Middle frontal gyrus (tissue), 1 donor: Measurements from ENCODE around the gene DIAPH1.

Experiments used
- DNase-seq: peaks from one replicate; pipeline ENCODE4 v3.0.0-alpha.2; 2015; ENCODE audit warnings: low spot score; ENCODE audit errors: extremely low spot score

Gene DIAPH1

DNA sequence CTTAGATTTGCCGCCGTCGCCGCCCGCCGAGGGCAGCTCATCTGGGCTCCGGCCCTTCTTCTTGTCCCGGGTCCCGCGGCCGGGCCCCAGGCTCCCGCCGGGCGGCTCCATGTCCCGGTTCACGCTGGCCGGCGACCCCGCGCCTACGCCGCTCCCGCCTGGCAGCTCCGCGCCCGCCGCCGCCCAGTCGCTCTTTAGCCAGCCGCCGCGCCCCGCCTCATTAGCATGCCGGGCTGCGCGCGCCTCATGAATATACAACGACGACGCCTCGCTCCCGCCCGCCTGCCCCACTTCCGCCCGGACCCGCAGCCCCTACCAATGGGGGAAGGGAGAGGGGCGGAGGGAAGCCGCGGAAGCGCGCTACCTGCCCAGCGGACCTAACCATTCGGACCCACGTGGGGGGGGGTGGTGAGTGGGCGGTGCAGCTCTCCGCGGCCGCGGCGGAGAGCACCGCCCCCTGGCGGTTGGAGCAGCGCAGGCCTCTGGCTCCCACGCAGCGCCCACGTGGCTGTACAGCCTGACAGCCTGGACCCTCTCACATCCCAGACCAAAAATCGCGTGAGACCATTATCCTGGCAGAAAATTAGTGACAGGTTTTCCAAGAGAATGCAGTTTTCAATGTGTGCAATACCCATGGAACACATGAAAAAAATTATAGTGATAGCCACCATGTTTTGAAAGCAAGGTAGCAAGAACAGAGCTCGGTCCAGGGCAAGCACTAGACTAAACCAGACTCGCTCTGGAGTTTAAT is at the start of gene DIAPH1:
DIAPH1 (minus strand) TSS at position 197 of the 751 bp plus-strand sequence; CDS start at position 111, 86 bp downstream.
- DNase-seq: peak; percentile 73

DNA sequence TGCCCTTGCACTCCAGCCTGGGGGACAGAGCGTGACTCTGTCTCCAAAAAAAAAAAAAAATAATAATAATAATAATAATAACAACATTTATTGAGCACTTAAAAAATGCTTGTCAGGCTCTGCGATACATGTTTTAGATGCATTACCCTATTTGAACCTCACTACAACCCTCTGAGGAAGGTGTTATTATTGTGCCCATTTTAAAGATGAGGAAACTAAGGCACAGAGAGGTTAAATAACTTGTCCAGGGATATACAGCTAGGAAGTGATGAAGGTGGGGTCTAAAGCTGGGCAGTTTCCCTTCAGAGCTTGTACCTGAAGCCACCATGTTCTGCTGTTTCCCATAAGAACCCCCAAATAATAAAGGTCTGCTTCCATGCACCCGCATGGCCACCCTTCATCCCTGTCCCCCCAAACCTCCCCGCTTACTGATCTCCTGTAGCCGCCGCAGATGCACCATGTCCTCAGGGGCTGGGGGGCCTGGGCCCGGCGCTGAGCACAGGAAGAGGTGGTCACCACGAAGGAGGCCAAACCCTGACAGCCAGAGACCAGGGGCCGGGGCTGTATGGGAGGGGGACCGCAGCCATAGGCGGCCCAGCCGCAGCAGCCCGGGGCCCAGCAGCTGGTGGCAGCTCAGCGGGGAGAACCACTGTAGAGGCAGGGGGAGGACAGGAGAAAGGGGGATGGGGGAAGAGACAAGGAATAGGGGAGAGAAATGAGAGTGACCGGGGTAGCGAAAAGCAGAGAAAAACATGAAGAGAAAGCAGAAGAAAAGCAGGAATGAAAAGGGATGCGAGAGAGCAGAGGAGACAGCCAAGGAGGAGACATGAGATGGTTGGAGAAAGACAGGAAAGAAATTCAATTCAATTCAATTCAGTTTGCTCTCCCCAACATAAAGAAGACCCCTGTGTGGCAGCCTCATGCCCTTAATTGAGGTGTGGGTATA is 47.5 kb upstream of the DIAPH1 start:
- DNase-seq: no peak

DNA sequence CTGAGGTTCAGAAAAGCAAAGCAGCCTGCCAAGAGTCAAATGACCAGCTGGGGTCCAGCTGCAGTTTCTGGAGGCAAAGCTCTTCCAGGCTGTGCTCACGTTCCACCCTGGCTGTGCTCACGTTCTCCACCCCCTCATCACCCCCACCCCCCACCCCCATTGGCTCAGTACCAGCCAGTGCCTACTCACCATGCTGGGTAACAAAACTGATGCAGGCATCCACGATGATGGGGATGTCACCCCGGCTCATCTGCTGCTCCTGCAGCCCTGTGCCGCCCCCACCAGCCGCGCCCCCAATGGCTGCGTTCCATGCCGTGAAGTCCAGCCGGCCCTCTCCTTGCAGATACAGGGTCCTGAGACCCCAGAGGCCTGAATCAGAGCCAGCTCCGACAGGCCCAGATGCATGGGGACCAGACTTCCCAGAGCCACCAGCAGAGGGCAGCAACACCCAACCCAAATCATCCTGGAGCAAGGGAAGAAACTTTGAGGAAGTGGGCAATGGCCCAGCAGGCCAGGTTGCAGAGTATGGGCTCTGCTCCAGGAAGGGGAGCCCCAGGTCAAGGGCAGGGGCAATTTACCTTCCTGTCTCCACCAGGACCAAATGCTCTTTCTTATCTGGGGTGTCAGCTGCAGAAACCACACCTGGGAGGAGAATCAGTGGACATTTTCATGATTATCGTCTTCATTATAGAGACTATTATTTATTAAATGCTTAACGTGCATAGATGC is 46.1 kb upstream of the DIAPH1 start:
- DNase-seq: no peak

DNA sequence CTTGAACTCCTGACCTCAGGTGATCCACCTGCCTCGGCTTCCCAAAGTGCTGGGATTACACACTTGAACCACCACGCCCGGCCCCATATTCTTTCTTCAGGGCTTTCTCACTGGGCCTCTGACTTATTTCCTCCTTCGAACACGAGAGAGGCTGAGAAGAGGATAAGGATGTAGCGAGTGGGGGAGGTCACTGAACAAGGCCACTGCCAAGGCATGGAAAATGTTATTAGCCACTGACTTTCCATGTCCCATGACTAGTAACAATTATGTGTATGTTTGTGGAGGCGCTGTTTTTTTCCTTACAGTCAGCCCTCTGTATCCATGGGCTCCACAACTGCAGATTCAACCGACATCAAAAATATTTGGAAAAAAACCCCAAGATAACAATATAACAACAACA is 44.7 kb upstream of the DIAPH1 start:
- no peak for DNase-seq

GRCh38 chr5:141662028-141662427 is 43.2 kb upstream of the DIAPH1 start:
- DNase-seq: no peak

DNA sequence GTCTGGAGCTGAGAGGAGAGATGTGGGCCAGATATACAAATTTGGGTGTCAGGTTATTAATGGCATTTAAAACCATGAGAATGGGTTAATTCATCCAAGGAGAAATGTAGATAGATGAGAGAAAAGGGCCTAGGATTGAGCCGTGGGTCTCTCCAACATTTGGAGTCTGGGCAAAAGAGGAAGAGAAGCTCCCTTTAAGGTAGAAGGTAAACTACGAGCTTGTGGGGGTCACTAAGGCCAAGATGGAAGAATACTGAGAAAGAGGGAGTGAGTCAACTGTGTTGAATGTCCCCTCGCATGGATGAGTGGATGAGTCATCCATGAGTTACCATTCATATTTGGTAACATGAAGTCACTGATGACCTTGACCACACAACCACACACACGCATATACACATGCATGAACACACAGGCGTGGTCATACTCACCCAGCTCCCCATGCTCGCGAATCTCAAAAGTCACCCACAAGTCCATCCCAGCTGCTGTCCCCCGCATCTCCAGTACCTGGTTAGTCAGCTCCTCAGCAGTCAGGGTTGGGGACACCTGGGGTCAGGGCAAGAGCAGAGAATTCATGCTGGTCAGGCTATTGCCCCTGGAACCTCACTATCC is 39.2 kb upstream of the DIAPH1 start:
- no peak for DNase-seq

- DNase-seq: no peak
Measured at GRCh38 chr5:141657404-141657803, 38.6 kb upstream of the DIAPH1 start.

DNA sequence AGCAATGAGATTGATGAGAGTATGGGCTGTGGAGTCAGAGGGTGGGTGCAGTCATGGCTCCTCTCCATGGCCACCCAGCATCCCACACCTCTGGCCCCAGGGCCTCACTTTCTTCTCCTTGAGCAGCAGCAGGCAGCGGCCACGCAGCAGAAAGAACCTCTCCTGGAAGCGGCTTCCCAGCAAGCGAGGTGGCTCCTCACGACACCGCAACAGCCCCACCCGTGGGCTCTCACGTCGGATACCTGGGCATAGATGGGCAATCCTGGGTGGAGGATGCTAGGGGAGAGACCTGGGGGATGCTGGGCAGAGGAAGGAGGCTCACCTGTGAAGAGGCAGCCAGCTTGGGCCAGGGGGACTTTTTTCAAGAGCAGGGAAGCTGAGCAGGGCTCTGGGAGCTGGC is 37.6 kb upstream of the DIAPH1 start:
- no peak for DNase-seq

DNA sequence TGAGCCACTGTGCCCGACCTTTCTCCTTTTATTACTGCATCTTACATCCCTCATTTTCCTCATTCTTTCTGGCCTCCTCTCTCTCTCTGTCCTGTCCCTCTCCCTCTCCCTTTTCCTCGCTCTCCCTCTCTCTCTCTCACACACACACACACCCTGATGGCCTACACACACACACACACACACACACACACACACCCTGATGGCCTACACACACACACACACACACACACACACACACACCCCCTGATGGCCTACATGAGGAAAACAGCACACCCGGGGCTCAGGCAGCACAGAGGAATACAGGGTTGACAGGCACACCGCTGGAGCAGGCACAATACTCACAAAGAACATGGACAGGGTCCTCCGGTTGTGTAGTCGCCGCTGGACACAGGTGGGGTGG is 36.2 kb upstream of the DIAPH1 start:
- no peak for DNase-seq

DNA sequence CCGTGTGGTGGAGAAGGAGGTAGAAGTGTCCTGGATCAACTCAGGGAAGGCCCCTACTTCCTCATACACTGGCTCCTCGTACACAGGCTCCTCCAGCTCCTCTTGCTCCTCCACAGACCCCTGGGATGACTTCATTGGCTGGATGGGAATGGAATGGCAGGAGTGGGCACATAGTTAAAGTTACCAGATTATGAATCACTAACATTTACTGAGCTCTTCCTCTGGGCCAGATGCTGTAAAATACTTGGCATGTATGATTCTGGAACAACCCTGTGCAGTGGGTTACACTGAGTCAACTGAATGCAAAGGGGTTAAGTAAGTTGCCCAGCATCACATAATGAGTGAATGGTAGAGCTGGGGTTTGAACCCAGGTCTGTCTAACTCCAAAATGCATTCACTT is 35.5 kb upstream of the DIAPH1 start:
- no peak for DNase-seq

- no peak for DNase-seq
Measured at GRCh38 chr5:141651728-141652105, 32.9 kb upstream of the DIAPH1 start.

DNA sequence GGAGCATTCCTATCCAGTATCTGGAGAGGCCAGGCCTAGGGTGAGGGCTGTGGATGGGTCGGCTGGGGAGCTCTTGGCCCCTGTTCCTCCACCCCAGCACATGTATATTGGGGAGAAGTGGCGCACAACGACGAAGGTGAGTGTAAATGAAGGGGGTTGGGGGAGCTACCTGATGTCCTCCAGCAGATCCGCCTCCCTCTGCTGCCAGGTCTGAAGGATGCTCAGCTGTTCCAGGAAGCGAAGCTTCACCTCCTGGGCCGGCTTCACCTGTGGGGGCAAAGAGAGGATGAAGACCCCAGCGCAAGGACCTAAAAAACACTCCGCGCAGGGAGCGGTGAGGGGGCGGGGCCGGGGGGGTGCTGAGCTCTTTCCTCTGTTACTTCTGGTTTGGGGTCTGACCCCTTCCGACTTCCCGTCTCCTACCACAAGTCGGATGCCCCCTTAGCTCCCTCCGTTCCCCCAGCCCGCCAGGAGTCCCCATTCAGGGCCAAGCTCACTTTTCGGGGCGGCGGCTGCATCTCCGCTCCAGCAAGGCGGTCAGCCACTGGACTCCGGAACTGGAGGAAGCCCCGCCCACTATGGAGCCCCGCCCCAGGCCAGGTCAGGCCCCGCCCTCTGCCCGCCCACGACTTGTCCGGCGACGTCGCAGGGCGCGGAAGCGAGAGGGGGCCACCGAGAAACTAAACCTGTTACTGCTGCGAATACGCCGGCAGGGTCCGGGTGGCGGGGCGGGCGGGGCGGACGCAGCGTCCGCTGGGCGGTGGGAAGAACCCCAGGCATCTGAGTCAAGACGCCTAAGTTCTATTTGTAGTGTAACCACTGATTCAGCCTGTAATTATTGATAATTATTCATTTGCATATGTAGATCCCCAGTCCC is 32.3 kb upstream of the DIAPH1 start, which contains the start of gene FCHSD1:
FCHSD1 (minus strand) TSS at position 568 of the 877 bp plus-strand sequence; CDS start at position 518, 50 bp downstream.
- DNase-seq: no peak

GRCh38 chr5:141649972-141650371 is 31.2 kb upstream of the DIAPH1 start:
- no peak for DNase-seq

DNA sequence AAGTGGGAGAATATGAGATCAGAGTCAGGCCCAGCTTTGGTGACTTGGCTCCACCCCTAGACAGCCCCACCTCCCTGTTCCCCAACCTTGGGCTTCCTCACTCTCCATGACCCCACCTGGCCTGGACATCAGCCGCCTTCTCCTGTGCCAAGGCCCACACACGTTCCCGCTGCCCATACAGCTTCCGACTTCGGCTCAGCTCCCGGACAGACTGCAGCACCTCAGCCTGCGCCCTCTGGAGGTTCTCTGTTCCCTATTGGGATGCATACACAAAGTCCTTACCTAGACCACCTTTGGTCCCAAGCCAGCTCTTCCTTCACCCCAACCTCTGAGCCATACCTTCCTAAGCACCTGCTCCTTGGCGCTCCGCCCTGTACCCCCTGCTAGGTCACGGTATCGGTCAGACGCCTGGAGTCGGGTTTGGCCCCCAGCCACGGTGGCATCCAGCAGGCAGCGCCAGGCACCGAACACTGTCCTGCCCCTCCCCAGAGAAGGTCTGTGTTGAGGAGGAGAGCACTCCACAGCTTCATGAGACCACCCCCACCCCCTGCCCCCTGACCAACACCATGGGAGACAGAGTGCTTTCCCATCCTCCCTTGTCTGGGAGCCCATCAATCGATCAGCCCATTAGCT is 30.4 kb upstream of the DIAPH1 start:
- no peak for DNase-seq

- DNase-seq: no peak
Measured at GRCh38 chr5:141647851-141648250, 29.1 kb upstream of the DIAPH1 start.

DNA sequence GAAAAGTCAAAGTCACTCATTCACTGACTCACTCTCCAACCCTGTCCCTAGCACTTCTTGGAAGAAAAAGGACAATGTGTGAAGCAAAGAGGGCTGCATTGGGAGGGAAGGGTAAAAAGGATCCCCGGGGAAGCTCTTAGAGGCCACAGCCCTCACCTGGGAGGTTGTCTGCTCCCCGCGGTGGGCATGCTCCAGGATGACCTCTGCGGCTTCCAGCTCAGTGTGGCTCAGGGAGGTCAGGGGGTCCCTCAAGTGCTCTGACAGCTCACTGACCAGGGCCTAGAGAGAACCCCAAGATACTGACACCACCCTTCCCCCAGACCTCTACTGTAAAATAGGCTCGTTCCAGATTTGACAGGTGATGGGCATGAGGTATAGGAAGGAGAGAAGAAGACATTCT is 28.4 kb upstream of the DIAPH1 start:
- DNase-seq: no peak

DNA sequence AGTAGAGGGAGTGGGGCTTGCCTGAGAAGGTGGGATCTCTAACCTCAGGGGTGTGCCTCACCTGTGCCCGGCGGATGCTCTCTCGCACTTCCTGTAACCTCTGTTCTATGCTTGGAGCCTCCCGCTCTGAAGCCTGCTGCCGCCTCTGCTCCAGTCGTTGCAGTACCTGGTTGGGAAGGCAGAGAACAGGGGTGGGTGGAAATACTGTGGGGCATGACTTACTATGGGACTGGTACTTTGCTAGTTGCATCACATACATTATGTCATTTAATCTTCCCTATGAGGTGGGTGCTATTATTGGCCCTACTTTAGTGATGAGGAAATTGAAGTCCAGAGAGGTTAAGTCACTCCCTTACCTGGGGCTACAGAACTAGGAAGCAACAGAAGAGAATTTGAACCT is 27.2 kb upstream of the DIAPH1 start:
- no peak for DNase-seq

GRCh38 chr5:141641634-141642267 is 23.0 kb upstream of the DIAPH1 start:
- DNase-seq: no peak

DNA sequence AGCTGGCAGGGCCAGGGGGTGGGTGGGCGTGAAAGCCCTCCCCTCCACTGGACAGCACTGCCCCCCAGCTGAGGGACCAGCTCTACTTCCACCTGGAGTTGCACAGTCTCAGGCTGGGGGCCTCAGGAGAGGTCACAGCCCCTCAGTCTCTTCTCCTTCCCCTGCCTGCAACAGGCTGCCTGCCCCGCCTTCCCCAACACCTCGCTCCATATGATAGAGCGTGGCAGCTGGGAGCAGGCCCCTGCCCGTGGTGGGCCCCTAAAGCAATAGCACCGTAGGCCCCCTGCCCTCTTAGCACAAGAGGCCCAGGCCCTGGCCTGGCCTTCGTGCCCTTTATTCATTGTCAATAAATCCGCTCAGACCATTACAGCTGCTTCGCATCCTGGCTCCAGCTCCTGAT is 21.9 kb upstream of the DIAPH1 start:
- no peak for DNase-seq
